ENCODE data around the gene FGD1.

DNA sequence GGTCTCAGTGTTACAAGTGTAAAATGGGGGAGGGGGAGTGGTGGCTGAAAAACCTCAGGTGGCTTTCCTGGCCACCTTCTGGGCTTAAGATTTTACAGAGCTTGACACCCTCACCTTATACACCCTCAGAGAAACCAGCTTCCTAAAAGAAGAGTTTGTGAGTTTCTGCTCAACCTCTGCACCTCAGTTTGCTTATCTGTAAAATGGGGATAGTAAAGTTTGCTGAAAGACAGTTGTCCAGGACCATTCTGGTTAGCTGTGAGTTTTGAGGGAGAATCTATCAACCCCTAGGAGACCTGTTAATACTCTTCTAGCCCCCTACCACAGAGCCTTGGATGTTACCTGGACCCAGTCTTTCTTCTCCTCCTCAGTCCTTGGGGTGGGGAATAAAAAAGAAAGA, 46.1 kb downstream of the FGD1 start:
- TF ChIP-seq, protein P1, sequence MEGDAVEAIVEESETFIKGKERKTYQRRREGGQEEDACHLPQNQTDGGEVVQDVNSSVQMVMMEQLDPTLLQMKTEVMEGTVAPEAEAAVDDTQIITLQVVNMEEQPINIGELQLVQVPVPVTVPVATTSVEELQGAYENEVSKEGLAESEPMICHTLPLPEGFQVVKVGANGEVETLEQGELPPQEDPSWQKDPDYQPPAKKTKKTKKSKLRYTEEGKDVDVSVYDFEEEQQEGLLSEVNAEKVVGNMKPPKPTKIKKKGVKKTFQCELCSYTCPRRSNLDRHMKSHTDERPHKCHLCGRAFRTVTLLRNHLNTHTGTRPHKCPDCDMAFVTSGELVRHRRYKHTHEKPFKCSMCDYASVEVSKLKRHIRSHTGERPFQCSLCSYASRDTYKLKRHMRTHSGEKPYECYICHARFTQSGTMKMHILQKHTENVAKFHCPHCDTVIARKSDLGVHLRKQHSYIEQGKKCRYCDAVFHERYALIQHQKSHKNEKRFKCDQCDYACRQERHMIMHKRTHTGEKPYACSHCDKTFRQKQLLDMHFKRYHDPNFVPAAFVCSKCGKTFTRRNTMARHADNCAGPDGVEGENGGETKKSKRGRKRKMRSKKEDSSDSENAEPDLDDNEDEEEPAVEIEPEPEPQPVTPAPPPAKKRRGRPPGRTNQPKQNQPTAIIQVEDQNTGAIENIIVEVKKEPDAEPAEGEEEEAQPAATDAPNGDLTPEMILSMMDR (IDR thresholded peaks at IDR 0.05), result no peak
- TF ChIP-seq POLR2A (IDR thresholded peaks at IDR 0.05) (no peak), POLR2AphosphoS5 (IDR thresholded peaks at IDR 0.05; ENCODE audit: insufficient read depth in 1 of 2, low read depth in 1 of 2) (no peak)

Data from vagina (tissue), 2 donors.